Prostate gland (tissue), 2 donors: ENCODE results near the gene ZDHHC5.

Experiments used
- CTCF ChIP-seq, 4 experiments: fragments of 200-600 bp in 2 of 4; fragments of 450-650 bp in 2 of 4; sonication (generic) in 2 of 4; IDR thresholded peaks; 1 replicate in 3 of 4; 2 replicates in 1 of 4; pipeline ENCODE4 v1.5.1; 2016 to 2019; ENCODE audit warnings: antibody characterized with exemption in 4 of 4, mild to moderate bottlenecking in 2 of 4, moderate library complexity in 2 of 4
- POLR2A ChIP-seq: fragments of 450-650 bp; IDR thresholded peaks from one replicate; pipeline ENCODE4 v1.6.1; 2016; ENCODE audit warnings: antibody characterized with exemption, mild to moderate bottlenecking
- POLR2AphosphoS5 ChIP-seq: sonication (generic); formaldehyde crosslinking; IDR thresholded peaks from one replicate; pipeline ENCODE4 v1.6.1; 2017; ENCODE audit warnings: antibody characterized with exemption

- TF ChIP-seq CTCF (IDR thresholded peaks at IDR 0.05) (no peak), POLR2A (no peak), POLR2AphosphoS5 (peak; percentile 93)
Measured at GRCh38 chr11:57712256-57713150, 44.6 kb downstream of the ZDHHC5 start, which contains the start of gene TMX2.
